HCT116 (cell line): Measurements from ENCODE around the gene MTX2. TPM values are rescaled to one million over a fixed set of nuclear protein-coding genes. Genes with fewer than 3 reads are reported as not detected.

Source experiments
- ATAC-seq: fragments of 200-7000 bp; cut with Tn5 transposase; 2 replicates; pipeline ENCODE4 v1.9.1; 2020; ENCODE audit warnings: mild to moderate bottlenecking, moderate library complexity
- BruUV-seq: library from RNA; stranded (reverse); fragments of 400-500 nt; replicated peaks from 2 replicates; lab custom pipeline; 2021; lab: Mats Ljungman, UMichigan
- CTCF ChIA-PET: fragments of 300-600 bp; sonication (Branson Sonifier 250); formaldehyde crosslinking; loops from one replicate; lab custom pipeline; 2021; ENCODE audit warnings: antibody characterized with exemption; lab: Charles Lee
- POLR2A ChIA-PET: fragments of 300-600, 350-600 bp; sonication (Branson Sonifier 250); formaldehyde crosslinking; loops from one replicate; lab custom pipeline; 2021; ENCODE audit warnings: antibody characterized with exemption; lab: Charles Lee
- RAD21 ChIA-PET, 2 experiments: fragments of 300-600 bp; sonication (Branson Sonifier 250); formaldehyde crosslinking; loops; one replicate each; lab custom pipeline; 2023; ENCODE audit warnings: low total read pairs in 2 of 2; ENCODE audit not compliant: uncharacterized antibody in 2 of 2, unreplicated experiment in 2 of 2, low non-redundant PET in 1 of 2; lab: Charles Lee
- DNase-seq: peaks from one replicate; pipeline ENCODE4 v3.0.0-alpha.2; 2010; ENCODE audit warnings: low read depth, low spot score
- H2AFZ ChIP-seq: fragments of 200-600 bp; shearing (Covaris generic), sonication (generic); 2 replicates; pipeline ENCODE4 v1.6.1; 2017; ENCODE audit warnings: low read depth, mixed run types, mixed read lengths, antibody characterized with exemption, low read length; ENCODE audit not compliant: poor library complexity, severe bottlenecking
- H3K27ac ChIP-seq: 2 replicates; pipeline ENCODE4 v1.5.1; 2012; ENCODE audit warnings: low read depth, low read length
- H3K27me3 ChIP-seq: fragments of 200-600 bp; sonication (generic); 2 replicates; pipeline ENCODE4 v1.6.1; 2016; ENCODE audit warnings: mixed run types, low read length, mixed read lengths; ENCODE audit not compliant: insufficient read depth
- H3K36me3 ChIP-seq, 2 experiments: fragments of 200-500 bp in 1 of 2; fragments of 200-600 bp in 1 of 2; sonication (Bioruptor generic) in 1 of 2; sonication (generic) in 1 of 2; 2 replicates each; pipeline versions ENCODE4 v1.5.1 to v1.6.1; 2014 to 2016; ENCODE audit warnings: low read length in 2 of 2, inconsistent platforms in 1 of 2, mixed read lengths in 1 of 2, mixed run types in 1 of 2; ENCODE audit not compliant: insufficient read depth in 2 of 2, control insufficient read depth in 1 of 2
- H3K4me1 ChIP-seq, 2 experiments: fragments of 200-600 bp in 1 of 2; sonication (generic) in 1 of 2; 2 replicates each; pipeline versions ENCODE4 v1.5.1 to v1.6.1; 2012 to 2017; ENCODE audit warnings: low read length in 2 of 2, inconsistent platforms in 1 of 2, mild to moderate bottlenecking in 1 of 2, mixed read lengths in 1 of 2, mixed run types in 1 of 2, moderate library complexity in 1 of 2; ENCODE audit not compliant: insufficient read depth in 2 of 2, control insufficient read depth in 1 of 2
- H3K4me2 ChIP-seq: fragments of 200-600 bp; sonication (generic); 2 replicates; pipeline ENCODE4 v1.6.1; 2017; ENCODE audit warnings: mixed run types, low read length, mixed read lengths
- H3K4me3 ChIP-seq, 2 experiments: fragments of 200-600 bp in 1 of 2; sonication (generic) in 1 of 2; replicated peaks in 1 of 2; 2 replicates each; pipeline ENCODE4 v1.5.1; 2011 to 2016; ENCODE audit warnings: low read length in 2 of 2, control low read depth in 1 of 2, low read depth in 1 of 2, mild to moderate bottlenecking in 1 of 2, mixed read lengths in 1 of 2, mixed run types in 1 of 2
- H3K79me2 ChIP-seq: fragments of 200-600 bp; sonication (generic); 2 replicates; pipeline ENCODE4 v1.6.1; 2017; ENCODE audit warnings: mild to moderate bottlenecking, mixed run types, low read length, moderate library complexity, mixed read lengths; ENCODE audit not compliant: insufficient read depth
- H3K9ac ChIP-seq: fragments of 200-600 bp; sonication (generic); 2 replicates; pipeline ENCODE4 v1.6.1; 2016; ENCODE audit warnings: low read length, mixed read lengths
- H3K9me2 ChIP-seq: fragments of 200-600 bp; sonication (generic), shearing (Covaris generic); 2 replicates; pipeline ENCODE4 v1.6.1; 2017; ENCODE audit warnings: mixed run types, mild to moderate bottlenecking, moderate library complexity; ENCODE audit not compliant: insufficient read depth
- H3K9me3 ChIP-seq, 2 experiments: fragments of 200-500 bp in 1 of 2; fragments of 200-600 bp in 1 of 2; sonication (Bioruptor generic) in 1 of 2; sonication (generic) in 1 of 2; 2 replicates each; pipeline ENCODE4 v1.6.1; 2014 to 2017; ENCODE audit warnings: low read length in 2 of 2, mixed read lengths in 2 of 2, inconsistent platforms in 1 of 2, low read depth in 1 of 2, mild to moderate bottlenecking in 1 of 2, mixed run types in 1 of 2, moderate library complexity in 1 of 2; ENCODE audit not compliant: control insufficient read depth in 1 of 2, insufficient read depth in 1 of 2
- H4K20me1 ChIP-seq: fragments of 200-600 bp; sonication (generic), shearing (Covaris generic); 2 replicates; pipeline ENCODE4 v1.6.1; 2017; ENCODE audit warnings: mixed run types, mild to moderate bottlenecking, moderate library complexity; ENCODE audit not compliant: insufficient read depth
- ATF3 ChIP-seq: IDR thresholded peaks from 2 replicates; pipeline ENCODE4 v1.6.1; 2012
- CTCF ChIP-seq, 3 experiments: fragments of 200-600 bp in 1 of 3; sonication (generic) in 1 of 3; IDR thresholded peaks in 2 of 3; conservative IDR thresholded peaks in 1 of 3; 2 replicates each; pipeline ENCODE4 v1.5.1; 2012 to 2017; ENCODE audit warnings: low read depth in 2 of 3, low read length in 2 of 3, antibody characterized with exemption in 1 of 3, borderline replicate concordance in 1 of 3, control low read depth in 1 of 3, mild to moderate bottlenecking in 1 of 3, mixed read lengths in 1 of 3, mixed run types in 1 of 3, moderate library complexity in 1 of 3; ENCODE audit not compliant: insufficient read depth in 1 of 3
- EGR1 ChIP-seq: IDR thresholded peaks from 2 replicates; pipeline ENCODE4 v1.6.1; 2012; ENCODE audit warnings: low read depth
- ELF1 ChIP-seq: IDR thresholded peaks from 2 replicates; pipeline ENCODE4 v1.6.1; 2012; ENCODE audit warnings: low read depth, borderline replicate concordance
- POLR2AphosphoS5 ChIP-seq: IDR thresholded peaks from 2 replicates; pipeline ENCODE4 v1.6.1; 2011; ENCODE audit warnings: mild to moderate bottlenecking, low read depth, low read length, moderate library complexity
- RAD21 ChIP-seq: IDR thresholded peaks from 2 replicates; pipeline ENCODE4 v1.6.1; 2012; ENCODE audit warnings: low read depth, mild to moderate bottlenecking
- REST ChIP-seq: IDR thresholded peaks from 2 replicates; pipeline ENCODE4 v1.6.1; 2012; ENCODE audit warnings: low read depth
- SIN3A ChIP-seq: IDR thresholded peaks from 2 replicates; pipeline ENCODE4 v1.6.1; 2012; ENCODE audit warnings: low read depth
- SP1 ChIP-seq: IDR thresholded peaks from 2 replicates; pipeline ENCODE4 v1.6.1; 2012; ENCODE audit warnings: low read depth
- SRF ChIP-seq: IDR thresholded peaks from 2 replicates; pipeline ENCODE4 v1.6.1; 2012; ENCODE audit warnings: low read depth
- ZNF274 ChIP-seq: fragments of 200-500 bp; sonication (Bioruptor generic); IDR thresholded peaks from 2 replicates; pipeline ENCODE4 v1.6.1; 2014; ENCODE audit warnings: mild to moderate bottlenecking, low read depth, low read length, inconsistent platforms
- intact Hi-C: fragments of 100-400 bp; cut with micrococcal nuclease; formaldehyde crosslinking; loops from 2 replicates; pipeline ENCODE4 v1.10.0; 2022
- total RNA-seq: library from RNA; stranded (reverse); gene quantifications from one replicate; pipeline ENCODE4 v1.2.1, GENCODE V29; 2021; ENCODE audit not compliant: unreplicated experiment

The MTX2 gene
- total RNA-seq, 1 experiment from 2014 or later: 38.9 TPM

DNA sequence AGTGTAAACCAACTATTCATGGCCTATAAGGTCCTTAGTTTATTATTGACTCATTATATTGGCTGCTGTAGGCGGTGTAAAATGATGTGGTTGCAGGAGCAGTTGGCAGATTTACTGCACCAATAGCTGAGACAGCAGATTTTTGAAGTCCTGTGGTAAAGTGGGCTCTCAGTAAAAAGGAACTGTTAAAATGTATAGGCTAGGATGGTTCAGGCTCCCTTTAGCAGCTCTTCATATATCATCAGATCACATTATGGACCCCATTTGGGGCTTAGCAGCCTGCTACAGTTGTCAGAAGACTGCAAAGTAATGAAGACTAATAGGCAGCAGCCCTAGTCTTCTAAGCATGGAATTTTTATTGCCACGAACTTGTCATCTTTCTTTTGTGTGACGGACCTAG is 27.8 kb downstream of the MTX2 start:
- H4K20me1 ChIP-seq: peaks cover 5% of the 10 kb centered on the region; the same call in 1 of the 2 replicates
- H3K27me3 ChIP-seq: no peaks in the 10 kb centered on the region
- RAD21 ChIA-PET: no interaction called here
- ATAC-seq (no peak), DNase-seq (no peak)
- no peak overlapping the region for H3K4me3 ChIP-seq
- H3K4me1 ChIP-seq: peaks cover 0 to 1% of the 10 kb centered on the region in 2 experiments; a peak in 3 of 4 replicates
- no TSS peak for BruUV-seq
- no peaks in the 10 kb centered on the region; a peak in 1 of 4 replicates for H3K36me3 ChIP-seq
- H3K27ac ChIP-seq: no peak overlapping the region
- no peaks in the 10 kb centered on the region for H3K9me3 ChIP-seq
- no peak overlapping the region for H3K9ac ChIP-seq
- no peak overlapping the region for H3K4me2 ChIP-seq
- no peak overlapping the region for H2AFZ ChIP-seq
- CTCF ChIA-PET: no interaction called here
- POLR2A ChIA-PET: no interaction called here
- peaks cover 51% of the 10 kb centered on the region for H3K79me2 ChIP-seq
- no peaks in the 10 kb centered on the region for H3K9me2 ChIP-seq
- TF ChIP-seq SP1: no peak
- TF ChIP-seq ATF3: no peak
- no peak for TF ChIP-seq POLR2AphosphoS5
- no peak for TF ChIP-seq ZNF274
- TF ChIP-seq RAD21: no peak
- TF ChIP-seq REST: no peak
- TF ChIP-seq SIN3A: no peak
- TF ChIP-seq SRF: no peak
- no peak for TF ChIP-seq EGR1
- no peak for TF ChIP-seq CTCF (IDR thresholded peaks at IDR 0.05 in 2 of 3, conservative IDR thresholded peaks at IDR 0.05 in 1 of 3; ENCODE audit: borderline replicate concordance in 1 of 3, insufficient read depth in 1 of 3, low read depth in 2 of 3, low read length in 2 of 3)
- no peak for TF ChIP-seq ELF1
- intact Hi-C loops: no loop called here
